ENCODE results near the gene RMND5B. TPM values are rescaled to one million over a fixed set of nuclear protein-coding genes. Genes with fewer than 3 reads are reported as not detected.
"Not testable (repeated sequence)": the region's sequence is repeated elsewhere in the genome, so short reads cannot be mapped to it uniquely, and the experiment has no call there.

The RMND5B gene
- polyA plus RNA-seq, 1 of the 3 experiments (the other 2 are of a cell fraction), result 42.8 TPM

GRCh38 chr5:178196986-178197385 is 66.2 kb downstream of the RMND5B start:
- Histone ChIP-seq H4K20me1 (ENCODE audit: insufficient read depth) (no peaks in the 10 kb centered on the region), H3K27ac (ENCODE audit: low read depth in 2 of 2, low read length in 1 of 2) (no peak overlapping the region), H3K4me1 (ENCODE audit: control insufficient read depth in 1 of 2, insufficient read depth in 2 of 2, low read depth in 1 of 2, low read length in 1 of 2) (no peaks in the 10 kb centered on the region), H3K27me3 (ENCODE audit: insufficient read depth) (no peaks in the 10 kb centered on the region; the same call in 1 of the 2 replicates), H3F3A (replicated peaks; ENCODE audit: insufficient read depth) (peaks cover 3% of the 10 kb centered on the region), H3K9me3 (no peaks in the 10 kb centered on the region), H3K9ac (no peak overlapping the region), H3K4me2 (no peak overlapping the region), H3K36me3 (replicated peaks in 1 of 2; ENCODE audit: control insufficient read depth in 1 of 2, insufficient read depth in 2 of 2, low read length in 1 of 2) (no peaks in the 10 kb centered on the region), H2AFZ (ENCODE audit: low read depth) (no peak overlapping the region), H3K9me2 (no peaks in the 10 kb centered on the region), H3K79me2 (ENCODE audit: insufficient read depth) (no peaks in the 10 kb centered on the region), H3K4me3 (ENCODE audit: low read depth in 2 of 2, low read length in 1 of 2) (no peak overlapping the region)
- peak; percentile 65 for DNase-seq
- CTCF ChIA-PET, result interaction anchor here (0.8 to 2.3 kb wide), 7 partner anchors 11 to 393 kb away, joined by 3 to 9 read pairs (median 3); partner anchors contain the start of gene COL23A1
- POLR2A ChIA-PET, result no interaction called here
- TF ChIP-seq MAX (IDR thresholded peaks at IDR 0.05; ENCODE audit: low read depth), result no peak
- TF ChIP-seq FOXJ3 (CRISPR knock-in tag; IDR thresholded peaks at IDR 0.05), result no peak
- TF ChIP-seq SMC3 (IDR thresholded peaks at IDR 0.05; ENCODE audit: low read depth, low read length), result no peak
- no peak for TF ChIP-seq ZBTB33 (IDR thresholded peaks at IDR 0.05; ENCODE audit: borderline replicate concordance, low read depth)
- TF ChIP-seq CTCF (IDR thresholded peaks at IDR 0.05), result peak; percentile 47
- no peak for TF ChIP-seq USF1 (IDR thresholded peaks at IDR 0.05; ENCODE audit: borderline replicate concordance, low read depth)
- TF ChIP-seq MXI1 (IDR thresholded peaks at IDR 0.05; ENCODE audit: low read depth, low read length), result no peak
- TF ChIP-seq SIN3A (IDR thresholded peaks at IDR 0.05; ENCODE audit: borderline replicate concordance, low read depth, low read length), result no peak
- no peak for TF ChIP-seq FOXM1 (IDR thresholded peaks at IDR 0.05; ENCODE audit: low read depth)
- TF ChIP-seq RAD21 (IDR thresholded peaks at IDR 0.05; ENCODE audit: low read length), result peak; percentile 37; the same call in 1 of the 2 replicates
- no peak for TF ChIP-seq TCF12 (IDR thresholded peaks at IDR 0.05)
- no peak for TF ChIP-seq GATA2 (CRISPR knock-in tag; IDR thresholded peaks at IDR 0.05)
- no peak for TF ChIP-seq GABPA (IDR thresholded peaks at IDR 0.05; ENCODE audit: low read depth)
- TF ChIP-seq IRF3 (IDR thresholded peaks at IDR 0.05; ENCODE audit: low read depth, low read length), result no peak
- no peak for TF ChIP-seq PBX3 (IDR thresholded peaks at IDR 0.05)
- no peak for TF ChIP-seq TEAD4 (IDR thresholded peaks at IDR 0.05; ENCODE audit: borderline replicate concordance, insufficient read depth)
- no peak for TF ChIP-seq POLR2AphosphoS5 (IDR thresholded peaks at IDR 0.05; ENCODE audit: low read depth, low read length)
- 78% methylated on average over 8 of the region's 8 CpGs for WGBS (ENCODE audit: low lambda C conversion rate)

- H3K4me2 ChIP-seq; H4K20me1 ChIP-seq (ENCODE audit: insufficient read depth); H3K36me3 ChIP-seq (replicated peaks in 1 of 2; ENCODE audit: control insufficient read depth in 1 of 2, insufficient read depth in 2 of 2, low read length in 1 of 2); H3K4me1 ChIP-seq (ENCODE audit: control insufficient read depth in 1 of 2, insufficient read depth in 2 of 2, low read depth in 1 of 2, low read length in 1 of 2); H3K9me2 ChIP-seq; H3F3A ChIP-seq (replicated peaks; ENCODE audit: insufficient read depth); H3K9me3 ChIP-seq; H3K9ac ChIP-seq; H3K27ac ChIP-seq (ENCODE audit: low read depth in 2 of 2, low read length in 1 of 2); DNase-seq; H2AFZ ChIP-seq (ENCODE audit: low read depth); H3K4me3 ChIP-seq (ENCODE audit: low read depth in 2 of 2, low read length in 1 of 2); H3K27me3 ChIP-seq (ENCODE audit: insufficient read depth); H3K79me2 ChIP-seq (ENCODE audit: insufficient read depth); POLR2A ChIA-PET: not testable (repeated sequence)
- 85% methylated on average over 10 of the region's 11 CpGs for WGBS (ENCODE audit: low lambda C conversion rate)
- CTCF ChIA-PET, result interaction anchor here (1.0 kb wide), 1 partner anchor 13 kb away, joined by 3 read pairs; no protein-coding TSS in a partner anchor
Observed at GRCh38 chr5:178198151-178198550, 67.3 kb downstream of the RMND5B start.
